Calu3 (cell line): ENCODE measurements around the gene ARFGEF2. TPM values are rescaled to one million over a fixed set of nuclear protein-coding genes. Genes with fewer than 3 reads are reported as not detected.

ENCODE experiments used
- BruUV-seq: library from RNA; stranded (reverse); fragments of 400-500 nt; replicated peaks from 2 replicates; lab custom pipeline; 2021; lab: Mats Ljungman, UMichigan
- CTCF ChIA-PET: fragments of 300-600 bp; sonication (Branson Sonifier 250); formaldehyde crosslinking; loops from one replicate; lab custom pipeline; 2022; ENCODE audit warnings: antibody characterized with exemption; lab: Charles Lee
- DNase-seq: peaks from one replicate; pipeline ENCODE4 v3.0.0; 2022
- H3K27ac Mint-ChIP-seq: one replicate; pipeline ENCODE4 v1.8.0; 2022; ENCODE audit warnings: mixed read lengths; ENCODE audit not compliant: unreplicated experiment
- H3K27me3 Mint-ChIP-seq: one replicate; pipeline ENCODE4 v1.8.0; 2022; ENCODE audit warnings: mixed read lengths; ENCODE audit not compliant: unreplicated experiment
- H3K36me3 Mint-ChIP-seq: one replicate; pipeline ENCODE4 v1.8.0; 2022; ENCODE audit warnings: mild to moderate bottlenecking, moderate library complexity, mixed read lengths; ENCODE audit not compliant: insufficient read depth, unreplicated experiment
- H3K4me1 Mint-ChIP-seq: one replicate; pipeline ENCODE4 v1.8.0; 2022; ENCODE audit warnings: mild to moderate bottlenecking, low read depth, mixed read lengths; ENCODE audit not compliant: unreplicated experiment
- H3K4me3 Mint-ChIP-seq: one replicate; pipeline ENCODE4 v1.8.0; 2022; ENCODE audit warnings: mild to moderate bottlenecking, low read depth, moderate library complexity, mixed read lengths; ENCODE audit not compliant: unreplicated experiment
- H3K9me3 Mint-ChIP-seq: one replicate; pipeline ENCODE4 v1.8.0; 2022; ENCODE audit warnings: low read depth, mixed read lengths; ENCODE audit not compliant: unreplicated experiment
- CTCF ChIP-seq: fragments of 200-600 bp; IDR thresholded peaks from one replicate; pipeline ENCODE4 v1.8.0; 2022; ENCODE audit warnings: antibody characterized with exemption; ENCODE audit not compliant: unreplicated experiment
- intact Hi-C: fragments of 100-400 bp; cut with micrococcal nuclease; formaldehyde crosslinking; loops from one replicate; pipeline ENCODE4 v1.10.0; 2022; ENCODE audit not compliant: unreplicated experiment
- total RNA-seq: library from RNA; stranded (reverse); gene quantifications from 2 replicates; pipeline ENCODE4 v1.2.3, GENCODE V29; 2022

ARFGEF2 gene
- total RNA-seq, 1 experiment from 2014 or later, result 59.2 TPM

DNA sequence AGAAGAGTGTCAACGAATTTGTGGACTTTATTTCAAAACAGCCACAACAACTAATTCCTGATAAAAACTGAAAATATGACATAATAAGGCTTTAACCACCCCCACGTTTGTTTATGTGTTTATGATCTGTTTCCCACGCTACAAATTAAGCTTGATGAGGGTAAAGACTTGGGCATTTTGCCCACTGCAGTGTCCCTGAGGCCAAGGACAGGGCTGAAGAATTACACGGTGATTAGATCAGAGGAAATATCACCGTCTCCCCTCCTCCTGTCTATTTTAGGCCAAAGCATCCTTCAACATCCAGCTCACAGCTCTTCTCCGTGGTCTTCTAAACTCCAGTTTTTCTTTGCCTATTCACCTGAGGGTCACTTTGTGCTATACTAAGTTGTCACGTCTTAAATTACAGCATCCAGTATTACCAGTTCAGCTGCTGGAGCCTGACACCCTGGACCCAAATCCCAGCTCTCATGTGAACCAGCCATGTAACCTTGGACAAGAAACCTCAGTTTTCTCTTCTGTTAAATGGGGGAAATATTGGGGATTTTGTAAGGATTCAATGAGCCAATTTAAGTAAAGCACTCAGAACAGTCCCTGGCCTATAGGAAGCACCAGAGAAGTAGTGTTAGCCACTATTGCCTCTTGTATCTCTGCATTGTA lies 15.2 kb upstream of the ARFGEF2 start:
- no TSS peak for BruUV-seq
- no peak for DNase-seq
- intact Hi-C loops, result no loop called here
- CTCF ChIA-PET, result interaction anchor here (0.6 to 8.4 kb wide), 3 partner anchors 96 to 264 kb away, joined by 3 to 120 read pairs (median 3); no protein-coding TSS in a partner anchor
- no peak for TF ChIP-seq CTCF
- H3K27me3 Mint-ChIP-seq, result peaks cover 78% of the 10 kb centered on the region
- no peak overlapping the region for H3K27ac Mint-ChIP-seq
- no peaks in the 10 kb centered on the region for H3K36me3 Mint-ChIP-seq
- peaks cover 39% of the 10 kb centered on the region for H3K4me1 Mint-ChIP-seq
- H3K9me3 Mint-ChIP-seq, result no peaks in the 10 kb centered on the region
- no peak overlapping the region for H3K4me3 Mint-ChIP-seq

DNA sequence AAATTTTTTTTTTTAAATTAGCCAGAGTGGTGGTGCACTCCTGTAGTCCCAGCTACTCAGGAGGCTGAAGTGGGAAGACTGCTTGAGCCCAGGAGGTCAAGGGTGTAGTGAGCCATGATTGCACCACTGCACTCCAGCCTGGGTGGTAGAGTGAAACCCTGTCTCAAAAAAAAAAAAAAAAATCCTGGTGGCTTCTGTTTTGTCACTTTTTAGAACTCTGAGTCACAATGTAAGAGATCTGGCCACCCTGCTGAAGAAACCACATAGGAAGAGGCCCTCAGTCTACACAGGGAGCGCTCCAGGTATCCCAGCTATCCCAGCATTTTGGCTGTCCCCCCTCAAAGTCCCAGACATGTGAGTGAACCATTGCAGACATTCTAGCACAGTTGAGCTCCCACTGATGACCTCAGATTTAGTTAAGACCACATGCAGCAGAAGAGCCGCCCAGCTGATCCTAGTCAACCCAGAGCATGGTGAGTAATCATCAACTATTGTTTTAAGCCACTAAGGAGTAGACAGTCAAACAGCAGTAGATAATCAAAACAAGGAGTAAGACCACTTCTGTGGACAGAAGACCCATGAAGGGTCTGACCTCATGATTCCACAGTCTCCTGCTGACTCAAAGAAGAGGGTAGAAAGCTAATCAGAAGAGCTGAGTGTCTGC lies 12.7 kb upstream of the ARFGEF2 start:
- no peaks in the 10 kb centered on the region for H3K36me3 Mint-ChIP-seq
- H3K27ac Mint-ChIP-seq, result no peak overlapping the region
- no peaks in the 10 kb centered on the region for H3K9me3 Mint-ChIP-seq
- no peak for DNase-seq
- H3K4me3 Mint-ChIP-seq, result no peak overlapping the region
- peaks cover 58% of the 10 kb centered on the region for H3K27me3 Mint-ChIP-seq
- BruUV-seq, result no TSS peak
- TF ChIP-seq CTCF, result no peak
- intact Hi-C loops, result no loop called here
- peaks cover 46% of the 10 kb centered on the region for H3K4me1 Mint-ChIP-seq
- CTCF ChIA-PET, result interaction anchor here (0.7 to 8.4 kb wide), 3 partner anchors 30 to 277 kb away, joined by 3 to 120 read pairs (median 3); no protein-coding TSS in a partner anchor

GRCh38 chr20:48909910-48910309 lies 11.6 kb upstream of the ARFGEF2 start:
- H3K27me3 Mint-ChIP-seq, result peaks cover 47% of the 10 kb centered on the region
- no peak for DNase-seq
- no peak overlapping the region for H3K27ac Mint-ChIP-seq
- CTCF ChIA-PET, result interaction anchor here (8.4 kb wide), 1 partner anchor 253 kb away, joined by 120 read pairs; no protein-coding TSS in a partner anchor
- no peak for TF ChIP-seq CTCF
- intact Hi-C loops, result no loop called here
- peaks cover 35% of the 10 kb centered on the region for H3K4me1 Mint-ChIP-seq
- no peaks in the 10 kb centered on the region for H3K36me3 Mint-ChIP-seq
- BruUV-seq, result no TSS peak
- H3K4me3 Mint-ChIP-seq, result no peak overlapping the region
- H3K9me3 Mint-ChIP-seq, result no peaks in the 10 kb centered on the region

- Mint-ChIP-seq H3K27ac (no peak overlapping the region), H3K36me3 (no peaks in the 10 kb centered on the region), H3K4me3 (no peak overlapping the region), H3K9me3 (no peaks in the 10 kb centered on the region), H3K27me3 (peaks cover 43% of the 10 kb centered on the region), H3K4me1 (peaks cover 31% of the 10 kb centered on the region)
- intact Hi-C loops, result no loop called here
- no peak for TF ChIP-seq CTCF
- BruUV-seq, result no TSS peak
- DNase-seq, result no peak
- CTCF ChIA-PET, result interaction anchor here (8.4 kb wide), 1 partner anchor 253 kb away, joined by 120 read pairs; no protein-coding TSS in a partner anchor
These were observed 11.1 kb upstream of the ARFGEF2 start for GRCh38 chr20:48910347-48910781.
